Measurements from ENCODE around the gene NRCAM. TPM values are rescaled to one million over a fixed set of nuclear protein-coding genes. Genes with fewer than 3 reads are reported as not detected.

The NRCAM gene
- total RNA-seq, 1 experiment from 2014 or later: 45.7 TPM

- H3K27me3 ChIP-seq (replicated peaks; ENCODE audit: insufficient read depth, low read depth, low read length, poor library complexity): no peaks in the 10 kb centered on the region
- H3K9me3 ChIP-seq (ENCODE audit: low read depth, low read length, poor library complexity, severe bottlenecking): no peaks in the 10 kb centered on the region
- H3K4me3 ChIP-seq (ENCODE audit: low read depth, low read length, poor library complexity, severe bottlenecking): no peak overlapping the region
- no peak overlapping the region for H3K27ac ChIP-seq (ENCODE audit: low read depth, low read length, poor library complexity, severe bottlenecking)
- ChIA-PET POLR2A (ENCODE audit: low non-redundant PET) (no interaction called here), CTCF (no interaction called here)
- H3K4me1 ChIP-seq (ENCODE audit: insufficient read depth, low read length, poor library complexity, severe bottlenecking): no peaks in the 10 kb centered on the region
- H3K36me3 ChIP-seq (ENCODE audit: insufficient read depth, low read length, poor library complexity, severe bottlenecking): no peaks in the 10 kb centered on the region
- no TSS peak for BruUV-seq (replicated peaks)
- intact Hi-C loops (cut with micrococcal nuclease; ENCODE audit: unreplicated experiment): loop anchor here (10.0 kb wide), 2 partner anchors 206 to 396 kb away; partner anchors contain the start of gene CBLL1
- DNase-seq (ENCODE audit: low spot score): no peak
- no peak for TF ChIP-seq EZH2 (IDR thresholded peaks at IDR 0.05; ENCODE audit: borderline replicate concordance, low read depth, low read length, poor library complexity, severe bottlenecking)
These were observed 315.6 kb downstream of the NRCAM start for GRCh38 chr7:108140671-108141070.

- Histone ChIP-seq H3K27me3 (replicated peaks; ENCODE audit: insufficient read depth, low read depth, low read length, poor library complexity) (no peaks in the 10 kb centered on the region), H3K4me3 (ENCODE audit: low read depth, low read length, poor library complexity, severe bottlenecking) (no peak overlapping the region), H3K9me3 (ENCODE audit: low read depth, low read length, poor library complexity, severe bottlenecking) (no peaks in the 10 kb centered on the region), H3K27ac (ENCODE audit: low read depth, low read length, poor library complexity, severe bottlenecking) (no peak overlapping the region), H3K4me1 (ENCODE audit: insufficient read depth, low read length, poor library complexity, severe bottlenecking) (no peaks in the 10 kb centered on the region), H3K36me3 (ENCODE audit: insufficient read depth, low read length, poor library complexity, severe bottlenecking) (no peaks in the 10 kb centered on the region)
- CTCF ChIA-PET: no interaction called here
- no TSS peak for BruUV-seq (replicated peaks)
- no peak for DNase-seq (ENCODE audit: low spot score)
- POLR2A ChIA-PET (ENCODE audit: low non-redundant PET): no interaction called here
- no peak for TF ChIP-seq CTCF (conservative IDR thresholded peaks at IDR 0.05; ENCODE audit: low read depth, low read length)
- no peak for TF ChIP-seq EZH2 (IDR thresholded peaks at IDR 0.05; ENCODE audit: borderline replicate concordance, low read depth, low read length, poor library complexity, severe bottlenecking)
- intact Hi-C loops (cut with micrococcal nuclease; ENCODE audit: unreplicated experiment): no loop called here
These were observed 317.3 kb downstream of the NRCAM start for GRCh38 chr7:108138911-108139310.

GRCh38 chr7:108137993-108138392, 318.2 kb downstream of the NRCAM start:
- no peak for DNase-seq (ENCODE audit: low spot score)
- no peak overlapping the region for H3K4me3 ChIP-seq (ENCODE audit: low read depth, low read length, poor library complexity, severe bottlenecking)
- ChIA-PET CTCF (no interaction called here), POLR2A (ENCODE audit: low non-redundant PET) (no interaction called here)
- no peak overlapping the region for H3K27ac ChIP-seq (ENCODE audit: low read depth, low read length, poor library complexity, severe bottlenecking)
- no TSS peak for BruUV-seq (replicated peaks)
- intact Hi-C loops (cut with micrococcal nuclease; ENCODE audit: unreplicated experiment): no loop called here
- no peaks in the 10 kb centered on the region for H3K9me3 ChIP-seq (ENCODE audit: low read depth, low read length, poor library complexity, severe bottlenecking)
- no peak for TF ChIP-seq CTCF (conservative IDR thresholded peaks at IDR 0.05; ENCODE audit: low read depth, low read length)
- TF ChIP-seq EZH2 (IDR thresholded peaks at IDR 0.05; ENCODE audit: borderline replicate concordance, low read depth, low read length, poor library complexity, severe bottlenecking): no peak
- no peaks in the 10 kb centered on the region for H3K36me3 ChIP-seq (ENCODE audit: insufficient read depth, low read length, poor library complexity, severe bottlenecking)
- peaks cover 1% of the 10 kb centered on the region for H3K4me1 ChIP-seq (ENCODE audit: insufficient read depth, low read length, poor library complexity, severe bottlenecking)
- no peaks in the 10 kb centered on the region for H3K27me3 ChIP-seq (replicated peaks; ENCODE audit: insufficient read depth, low read depth, low read length, poor library complexity)

GRCh38 chr7:108137040-108137439, 319.2 kb downstream of the NRCAM start:
- peaks cover 11% of the 10 kb centered on the region for H3K4me1 ChIP-seq (ENCODE audit: insufficient read depth, low read length, poor library complexity, severe bottlenecking)
- POLR2A ChIA-PET (ENCODE audit: low non-redundant PET): no interaction called here
- no TSS peak for BruUV-seq (replicated peaks)
- H3K4me3 ChIP-seq (ENCODE audit: low read depth, low read length, poor library complexity, severe bottlenecking): no peak overlapping the region
- H3K27me3 ChIP-seq (replicated peaks; ENCODE audit: insufficient read depth, low read depth, low read length, poor library complexity): no peaks in the 10 kb centered on the region
- TF ChIP-seq EZH2 (IDR thresholded peaks at IDR 0.05; ENCODE audit: borderline replicate concordance, low read depth, low read length, poor library complexity, severe bottlenecking) (no peak), CTCF (conservative IDR thresholded peaks at IDR 0.05; ENCODE audit: low read depth, low read length) (no peak)
- H3K9me3 ChIP-seq (ENCODE audit: low read depth, low read length, poor library complexity, severe bottlenecking): no peaks in the 10 kb centered on the region
- intact Hi-C loops (cut with micrococcal nuclease; ENCODE audit: unreplicated experiment): no loop called here
- no peak for DNase-seq (ENCODE audit: low spot score)
- H3K36me3 ChIP-seq (ENCODE audit: insufficient read depth, low read length, poor library complexity, severe bottlenecking): no peaks in the 10 kb centered on the region
- CTCF ChIA-PET: no interaction called here
- H3K27ac ChIP-seq (ENCODE audit: low read depth, low read length, poor library complexity, severe bottlenecking): no peak overlapping the region

Data from A673 (cell line).